K562 (cell line): ENCODE results near the gene WASF2. TPM values are rescaled to one million over a fixed set of nuclear protein-coding genes. Genes with fewer than 3 reads are reported as not detected.

Experiments used
- ATAC-seq: fragments of 200-7000 bp; cut with Tn5 transposase; 3 replicates; pipeline ENCODE4 v1.9.1; 2020; ENCODE audit warnings: moderate library complexity
- BruUV-seq: library from RNA; stranded (reverse); fragments of 400-500 nt; replicated peaks from 2 replicates; lab custom pipeline; 2021; lab: Mats Ljungman, UMichigan
- CTCF ChIA-PET: fragments of 300-600 bp; formaldehyde crosslinking; extraction: SDS; loops from one replicate; lab custom pipeline; 2021; ENCODE audit warnings: low intra/inter-chr PET ratio; lab: Yijun Ruan, JAX
- POLR2A ChIA-PET: fragments of 300-600, 350-650 bp; sonication (Branson Sonifier 250); formaldehyde crosslinking; extraction: SDS; loops from one replicate; lab custom pipeline; 2021; ENCODE audit warnings: antibody characterized with exemption, inconsistent platforms; lab: Yijun Ruan, JAX
- DNase-seq, 4 experiments: peaks; one replicate each; pipeline versions ENCODE4 v3.0.0 to v3.0.0-alpha.2; 2011 to 2018; ENCODE audit warnings: low spot score in 3 of 4, mixed read lengths in 3 of 4; ENCODE audit errors: extremely low read depth in 1 of 4
- FAIRE-seq: peaks from 2 replicates; lab custom pipeline; 2011; peaks lifted over from hg19 to GRCh38; lab: Jason Lieb, UNC
- H2AFZ ChIP-seq: 2 replicates; pipeline ENCODE4 v1.6.0; 2011; ENCODE audit warnings: low read depth, low read length, control low read depth, inconsistent platforms
- H3K27ac ChIP-seq: fragments of 200-600 bp; 3 replicates; pipeline ENCODE4 v1.8.0; 2011; ENCODE audit warnings: low read depth, mild to moderate bottlenecking, control low read depth, inconsistent platforms, low read length, moderate library complexity, mixed read lengths; ENCODE audit errors: extremely low read depth
- H3K27me3 ChIP-seq, 2 experiments: fragments of 300-600 bp in 1 of 2; 2 replicates in 1 of 2; 3 replicates in 1 of 2; pipeline versions ENCODE4 v1.6.0 to v1.8.0; 2011; ENCODE audit warnings: inconsistent platforms in 2 of 2, low read length in 2 of 2, mild to moderate bottlenecking in 1 of 2, mixed read lengths in 1 of 2, moderate library complexity in 1 of 2; ENCODE audit not compliant: control insufficient read depth in 2 of 2, insufficient read depth in 2 of 2
- H3K36me3 ChIP-seq: fragments of 300-600 bp; 3 replicates; pipeline ENCODE4 v1.8.0; 2011; ENCODE audit warnings: mild to moderate bottlenecking, low read length, inconsistent platforms; ENCODE audit not compliant: control insufficient read depth, insufficient read depth
- H3K4me1 ChIP-seq, 2 experiments: fragments of 200-600 bp in 1 of 2; replicated peaks in 1 of 2; 2 replicates in 1 of 2; 3 replicates in 1 of 2; pipeline versions ENCODE4 v1.5.1 to v1.8.0; 2011; ENCODE audit warnings: inconsistent platforms in 2 of 2, low read length in 2 of 2, mild to moderate bottlenecking in 1 of 2, mixed read lengths in 1 of 2, moderate library complexity in 1 of 2; ENCODE audit not compliant: control insufficient read depth in 2 of 2, insufficient read depth in 2 of 2
- H3K4me2 ChIP-seq: 2 replicates; pipeline ENCODE4 v1.6.1; 2011; ENCODE audit warnings: low read length, control low read depth, inconsistent platforms, mixed read lengths; ENCODE audit not compliant: insufficient read depth
- H3K4me3 ChIP-seq: fragments of 200-600 bp; sonication (generic), shearing (Covaris generic); 2 replicates; pipeline ENCODE4 v1.5.1; 2016; ENCODE audit warnings: control low read depth, inconsistent platforms
- H3K79me2 ChIP-seq: fragments of 200-600 bp; 3 replicates; pipeline ENCODE4 v1.8.0; 2011; ENCODE audit warnings: low read length, inconsistent platforms; ENCODE audit not compliant: control insufficient read depth, insufficient read depth
- H3K9ac ChIP-seq, 2 experiments: 2 replicates each; pipeline versions ENCODE4 v1.6.0 to v1.6.1; 2011; ENCODE audit warnings: low read depth in 2 of 2, low read length in 2 of 2, control low read depth in 1 of 2, inconsistent platforms in 1 of 2, mild to moderate bottlenecking in 1 of 2, mixed read lengths in 1 of 2; ENCODE audit not compliant: insufficient read depth in 1 of 2
- H3K9me1 ChIP-seq: one replicate; pipeline ENCODE4 v1.6.0; 2011; ENCODE audit warnings: inconsistent platforms, mild to moderate bottlenecking, low read length, moderate library complexity; ENCODE audit not compliant: control insufficient read depth, insufficient read depth
- H3K9me3 ChIP-seq: replicated peaks from 2 replicates; pipeline ENCODE4 v1.5.1; 2011; ENCODE audit warnings: low read depth, low read length, inconsistent platforms; ENCODE audit not compliant: control insufficient read depth, insufficient read depth
- H4K20me1 ChIP-seq: replicated peaks from 2 replicates; pipeline ENCODE4 v1.6.1; 2011; ENCODE audit warnings: low read length, inconsistent platforms, mixed read lengths; ENCODE audit not compliant: control insufficient read depth, insufficient read depth
- LCOR ChIP-seq: sonication (generic); formaldehyde crosslinking; IDR thresholded peaks from 2 replicates; pipeline ENCODE4 v1.8.0; 2022; ENCODE audit warnings: mild to moderate bottlenecking, missing genetic modification reagents
- NRF1 ChIP-seq, 2 experiments: fragments of 450-650 bp; IDR thresholded peaks in 1 of 2; conservative IDR thresholded peaks in 1 of 2; 2 replicates each; pipeline ENCODE4 v1.6.1; 2014; ENCODE audit warnings: mild to moderate bottlenecking in 2 of 2
- SIX5 ChIP-seq, 2 experiments: IDR thresholded peaks; 2 replicates each; pipeline ENCODE4 v1.6.1; 2011; ENCODE audit warnings: low read length in 2 of 2, borderline replicate concordance in 1 of 2, low read depth in 1 of 2, mild to moderate bottlenecking in 1 of 2, moderate library complexity in 1 of 2; ENCODE audit not compliant: insufficient read depth in 1 of 2
- U2AF2 ChIP-seq: fragments of 200-400 bp; formaldehyde crosslinking; optimal IDR thresholded peaks from 2 replicates; pipeline ENCODE3; 2017; ENCODE audit warnings: low read depth, mild to moderate bottlenecking, low read length
- ZKSCAN1 ChIP-seq: fragments of 150-350 bp; IDR thresholded peaks from 2 replicates; pipeline ENCODE4 v1.6.1; 2016; ENCODE audit warnings: low read depth, low read length
- WGBS: fragments of 100-300 bp; shearing (Covaris generic); methylation state at CpG from one replicate; pipeline ENCODE4 v1.1.6; 2016; ENCODE audit warnings: low coverage, mixed read lengths; ENCODE audit not compliant: insufficient coverage; ENCODE audit errors: missing lambda C conversion rate; 5-methylcytosine and 5-hydroxymethylcytosine counted together
- in situ Hi-C: fragments of 300-500 bp; cut with MboI; formaldehyde crosslinking; loops from 4 replicates; pipeline ENCODE4 v1.15.0; 2018; ENCODE audit warnings: inconsistent platforms, mixed read lengths
- intact Hi-C: fragments of 100-400 bp; cut with micrococcal nuclease; formaldehyde crosslinking; loops from 2 replicates; pipeline ENCODE4 v1.14.2; 2022
- polyA plus RNA-seq, 8 experiments: library from polyadenylated mRNA; depleted of rRNA in 4 of 8; stranded (reverse) in 5 of 8; unstranded in 3 of 8; fragments of >200 nt; fragmentation: Nextera tagmentation in 2 of 8; fragmentation: Illumina TruSeq in 1 of 8; extraction: Ambion mirVana in 2 of 8; extraction: Trizol in 1 of 8; gene quantifications; 2 replicates each; pipeline versions ENCODE4 v1.2.1 to v1.2.3, GENCODE V29; 2011 to 2014; ENCODE audit warnings: inconsistent platforms in 1 of 8, missing spikeins in 1 of 8
- total RNA-seq, 7 experiments: library from RNA; depleted of rRNA in 6 of 7; stranded (reverse); fragments of >200 nt in 6 of 7; fragmentation: Illumina TruSeq in 2 of 7; extraction: Trizol in 2 of 7; gene quantifications; 2 replicates each; pipeline versions ENCODE4 v1.2.1 to v1.2.3, GENCODE V29; 2011 to 2021; ENCODE audit warnings: low replicate concordance in 1 of 7
- TF ChIP-seq, protein P1 (sequence below): fragments of 450-650 bp; conservative IDR thresholded peaks from 2 replicates; pipeline ENCODE4 v1.6.1; 2016; ENCODE audit warnings: missing genetic modification characterization, low read depth, mild to moderate bottlenecking, control low read depth, missing compliant biosample characterization
- TF ChIP-seq, protein P2 (sequence below): fragments of 200-800 bp; sonication (Bioruptor generic); IDR thresholded peaks from 2 replicates; pipeline ENCODE4 v1.6.1; 2016; ENCODE audit warnings: missing genetic modification characterization, missing compliant biosample characterization

The WASF2 gene
- total and polyA plus RNA-seq, 9 of the 15 experiments (the other 6 are each of a cell fraction or from before 2014, with no cell fraction given) = 8.2 to 163 (median 31.2) TPM

- Histone ChIP-seq H3K4me3 (no peak overlapping the region), H2AFZ (no peak overlapping the region), H3K27me3 (no peaks in the 10 kb centered on the region), H3K9me1 (no peaks in the 10 kb centered on the region)
- in situ Hi-C loops = no loop called here
- CTCF ChIA-PET = no interaction called here
- 79% methylated on average over 4 of the region's 4 CpGs for WGBS
- TF ChIP-seq U2AF2 (no peak), ZKSCAN1 (0 out of 2 replicates have a peak, but pooled peaks have one; percentile 64)
- TF ChIP-seq, all 486 proteins: peak for 1
- H3K4me2 ChIP-seq = no peak overlapping the region
- intact Hi-C loops = no loop called here
- POLR2A ChIA-PET = interaction anchor here (1.3 to 3.2 kb wide), 2 partner anchors 9 to 13 kb away, joined by 3 to 29 read pairs; no protein-coding TSS in a partner anchor
- no peak for DNase-seq
- H4K20me1 ChIP-seq = peaks cover 19% of the 10 kb centered on the region; the same call in 1 of the 2 replicates
- peaks cover 18% of the 10 kb centered on the region for H3K36me3 ChIP-seq
- no TSS peak for BruUV-seq
- H3K9me3 ChIP-seq = no peaks in the 10 kb centered on the region
- peaks cover 95% of the 10 kb centered on the region for H3K79me2 ChIP-seq
- peaks cover 4 to 13% of the 10 kb centered on the region in 2 experiments; a peak in 4 of 5 replicates for H3K4me1 ChIP-seq
- H3K27ac ChIP-seq = 0 out of 3 replicates have a peak overlapping the region, but pooled peaks have one; percentile 17
- H3K9ac ChIP-seq = no peak overlapping the region
- no peak for FAIRE-seq
- peak; percentile 18; the same call in 1 of the 3 replicates for ATAC-seq
These were observed 14.2 kb downstream of the WASF2 start for GRCh38 chr1:27475720-27476119.

GRCh38 chr1:27473755-27474154 lies 16.2 kb downstream of the WASF2 start:
- intact Hi-C loops = no loop called here
- no peak; the same call in 2 of the 3 replicates for ATAC-seq
- Histone ChIP-seq H3K9me3 (no peaks in the 10 kb centered on the region), H3K27me3 (no peaks in the 10 kb centered on the region), H4K20me1 (peaks cover 19% of the 10 kb centered on the region; the same call in 1 of the 2 replicates), H3K9ac (peak overlapping the region in 1 of 2 experiments; percentile 77; a peak in 1 of 4 replicates), H3K36me3 (peaks cover 26% of the 10 kb centered on the region), H2AFZ (no peak overlapping the region), H3K4me3 (no peak overlapping the region), H3K4me1 (peaks cover 4 to 7% of the 10 kb centered on the region in 2 experiments; a peak in 4 of 5 replicates), H3K27ac (no peak overlapping the region), H3K79me2 (peaks cover 95% of the 10 kb centered on the region), H3K9me1 (no peaks in the 10 kb centered on the region), H3K4me2 (no peak overlapping the region)
- in situ Hi-C loops = no loop called here
- no peak for DNase-seq
- 65% methylated on average over 7 of the region's 7 CpGs for WGBS
- no peak for FAIRE-seq
- POLR2A ChIA-PET = interaction anchor here (1.2 kb wide), 1 partner anchor 15 kb away, joined by 3 read pairs; no protein-coding TSS in a partner anchor
- CTCF ChIA-PET = no interaction called here
- BruUV-seq = no TSS peak
- no peak for TF ChIP-seq SIX5 (IDR thresholded peaks at IDR 0.05; ENCODE audit: borderline replicate concordance in 1 of 2, insufficient read depth in 1 of 2, low read depth in 1 of 2, low read length in 2 of 2)
- TF ChIP-seq, protein P1, sequence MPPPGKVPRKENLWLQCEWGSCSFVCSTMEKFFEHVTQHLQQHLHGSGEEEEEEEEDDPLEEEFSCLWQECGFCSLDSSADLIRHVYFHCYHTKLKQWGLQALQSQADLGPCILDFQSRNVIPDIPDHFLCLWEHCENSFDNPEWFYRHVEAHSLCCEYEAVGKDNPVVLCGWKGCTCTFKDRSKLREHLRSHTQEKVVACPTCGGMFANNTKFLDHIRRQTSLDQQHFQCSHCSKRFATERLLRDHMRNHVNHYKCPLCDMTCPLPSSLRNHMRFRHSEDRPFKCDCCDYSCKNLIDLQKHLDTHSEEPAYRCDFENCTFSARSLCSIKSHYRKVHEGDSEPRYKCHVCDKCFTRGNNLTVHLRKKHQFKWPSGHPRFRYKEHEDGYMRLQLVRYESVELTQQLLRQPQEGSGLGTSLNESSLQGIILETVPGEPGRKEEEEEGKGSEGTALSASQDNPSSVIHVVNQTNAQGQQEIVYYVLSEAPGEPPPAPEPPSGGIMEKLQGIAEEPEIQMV (tag) = no peak
- TF ChIP-seq LCOR = no peak
- TF ChIP-seq NRF1 (conservative IDR thresholded peaks at IDR 0.05 in 1 of 2, IDR thresholded peaks at IDR 0.05 in 1 of 2) = no peak
- TF ChIP-seq, protein P2, sequence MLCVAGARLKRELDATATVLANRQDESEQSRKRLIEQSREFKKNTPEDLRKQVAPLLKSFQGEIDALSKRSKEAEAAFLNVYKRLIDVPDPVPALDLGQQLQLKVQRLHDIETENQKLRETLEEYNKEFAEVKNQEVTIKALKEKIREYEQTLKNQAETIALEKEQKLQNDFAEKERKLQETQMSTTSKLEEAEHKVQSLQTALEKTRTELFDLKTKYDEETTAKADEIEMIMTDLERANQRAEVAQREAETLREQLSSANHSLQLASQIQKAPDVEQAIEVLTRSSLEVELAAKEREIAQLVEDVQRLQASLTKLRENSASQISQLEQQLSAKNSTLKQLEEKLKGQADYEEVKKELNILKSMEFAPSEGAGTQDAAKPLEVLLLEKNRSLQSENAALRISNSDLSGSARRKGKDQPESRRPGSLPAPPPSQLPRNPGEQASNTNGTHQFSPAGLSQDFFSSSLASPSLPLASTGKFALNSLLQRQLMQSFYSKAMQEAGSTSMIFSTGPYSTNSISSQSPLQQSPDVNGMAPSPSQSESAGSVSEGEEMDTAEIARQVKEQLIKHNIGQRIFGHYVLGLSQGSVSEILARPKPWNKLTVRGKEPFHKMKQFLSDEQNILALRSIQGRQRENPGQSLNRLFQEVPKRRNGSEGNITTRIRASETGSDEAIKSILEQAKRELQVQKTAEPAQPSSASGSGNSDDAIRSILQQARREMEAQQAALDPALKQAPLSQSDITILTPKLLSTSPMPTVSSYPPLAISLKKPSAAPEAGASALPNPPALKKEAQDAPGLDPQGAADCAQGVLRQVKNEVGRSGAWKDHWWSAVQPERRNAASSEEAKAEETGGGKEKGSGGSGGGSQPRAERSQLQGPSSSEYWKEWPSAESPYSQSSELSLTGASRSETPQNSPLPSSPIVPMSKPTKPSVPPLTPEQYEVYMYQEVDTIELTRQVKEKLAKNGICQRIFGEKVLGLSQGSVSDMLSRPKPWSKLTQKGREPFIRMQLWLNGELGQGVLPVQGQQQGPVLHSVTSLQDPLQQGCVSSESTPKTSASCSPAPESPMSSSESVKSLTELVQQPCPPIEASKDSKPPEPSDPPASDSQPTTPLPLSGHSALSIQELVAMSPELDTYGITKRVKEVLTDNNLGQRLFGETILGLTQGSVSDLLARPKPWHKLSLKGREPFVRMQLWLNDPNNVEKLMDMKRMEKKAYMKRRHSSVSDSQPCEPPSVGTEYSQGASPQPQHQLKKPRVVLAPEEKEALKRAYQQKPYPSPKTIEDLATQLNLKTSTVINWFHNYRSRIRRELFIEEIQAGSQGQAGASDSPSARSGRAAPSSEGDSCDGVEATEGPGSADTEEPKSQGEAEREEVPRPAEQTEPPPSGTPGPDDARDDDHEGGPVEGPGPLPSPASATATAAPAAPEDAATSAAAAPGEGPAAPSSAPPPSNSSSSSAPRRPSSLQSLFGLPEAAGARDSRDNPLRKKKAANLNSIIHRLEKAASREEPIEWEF (CRISPR knock-in tag) = no peak
